GM12892 (cell line): ENCODE measurements around the gene SLC35A4.

Experiments
- POLR2A ChIP-seq: IDR thresholded peaks from 2 replicates; pipeline ENCODE4 v1.6.1; 2011; ENCODE audit warnings: low read depth, low read length, control low read depth
- POLR2AphosphoS5 ChIP-seq: IDR thresholded peaks from 2 replicates; pipeline ENCODE4 v1.6.1; 2011; ENCODE audit warnings: low read depth, low read length, control low read depth
- TAF1 ChIP-seq: IDR thresholded peaks from 2 replicates; pipeline ENCODE4 v1.6.1; 2011; ENCODE audit warnings: low read depth, mild to moderate bottlenecking, control low read depth, low read length, borderline replicate concordance

DNA sequence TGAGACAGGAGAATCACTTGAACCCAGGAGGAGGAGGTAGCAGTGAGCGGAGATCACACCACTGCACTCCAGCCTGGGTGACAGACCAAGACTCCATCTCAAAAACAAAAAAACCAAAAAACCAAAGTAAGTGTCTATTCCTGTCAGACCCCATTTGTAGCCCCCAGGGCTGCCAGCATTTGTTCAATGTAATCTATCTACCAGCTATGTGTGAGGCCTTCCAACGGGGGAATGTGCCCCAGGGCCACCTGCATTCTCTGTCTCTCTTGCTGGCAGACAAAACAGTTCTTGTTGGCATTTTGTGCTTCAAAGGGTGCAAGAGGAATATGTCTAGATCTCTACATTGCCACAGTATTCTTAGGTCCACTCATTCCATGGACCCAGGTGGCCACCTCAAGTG, 34.2 kb downstream of the SLC35A4 start:
- no peak for TF ChIP-seq POLR2AphosphoS5
- TF ChIP-seq TAF1 = no peak
- TF ChIP-seq POLR2A = no peak
